SK-N-MC (cell line): ENCODE data around the gene DCAF11.

ENCODE experiments used
- EZH2 ChIP-seq: fragments of 200-600 bp; sonication (generic); IDR thresholded peaks from one replicate; pipeline ENCODE4 v1.6.1; 2017; ENCODE audit warnings: antibody characterized with exemption
- FOXP2 ChIP-seq: optimal IDR thresholded peaks from 2 replicates; pipeline ENCODE3; 2011; ENCODE audit warnings: mild to moderate bottlenecking, moderate library complexity; ENCODE audit not compliant: insufficient read depth; ENCODE audit errors: extremely low read length, control extremely low read depth
- POLR2AphosphoS5 ChIP-seq: IDR thresholded peaks from 2 replicates; pipeline ENCODE4 v1.6.1; 2012; ENCODE audit warnings: mild to moderate bottlenecking, low read depth, low read length, borderline replicate concordance

- TF ChIP-seq EZH2 = no peak
- TF ChIP-seq POLR2AphosphoS5 = no peak
- TF ChIP-seq FOXP2 = no peak
Observed at GRCh38 chr14:24094841-24095270, 19.7 kb upstream of the DCAF11 start.
